Embryonic facial prominence (tissue), 1 donor: ENCODE measurements around the gene CYB5A.

Experiments
- DNase-seq: peaks from one replicate; pipeline ENCODE4 v3.0.0-alpha.2; 2016; ENCODE audit errors: extremely low spot score

Gene CYB5A

DNA sequence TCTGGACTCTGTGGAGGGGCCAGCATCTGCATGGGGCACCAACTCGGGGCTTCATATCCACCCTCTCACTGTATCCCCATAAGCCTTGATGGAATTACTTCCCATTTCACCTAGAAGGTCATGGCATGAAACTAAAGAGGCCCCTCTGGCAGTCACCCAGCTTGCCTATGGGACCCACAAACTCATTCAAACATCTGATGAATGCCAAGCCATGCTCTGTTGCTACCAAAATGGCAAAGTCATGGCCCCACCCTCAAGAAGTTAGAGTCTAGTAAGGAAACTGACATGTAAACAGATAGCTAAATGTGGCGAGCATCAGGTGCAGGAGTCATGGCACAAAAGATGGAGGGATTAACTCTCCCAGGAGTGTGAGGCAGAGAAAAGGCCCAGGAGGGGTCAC, 14.5 kb downstream of the CYB5A start:
- DNase-seq, result no peak

DNA sequence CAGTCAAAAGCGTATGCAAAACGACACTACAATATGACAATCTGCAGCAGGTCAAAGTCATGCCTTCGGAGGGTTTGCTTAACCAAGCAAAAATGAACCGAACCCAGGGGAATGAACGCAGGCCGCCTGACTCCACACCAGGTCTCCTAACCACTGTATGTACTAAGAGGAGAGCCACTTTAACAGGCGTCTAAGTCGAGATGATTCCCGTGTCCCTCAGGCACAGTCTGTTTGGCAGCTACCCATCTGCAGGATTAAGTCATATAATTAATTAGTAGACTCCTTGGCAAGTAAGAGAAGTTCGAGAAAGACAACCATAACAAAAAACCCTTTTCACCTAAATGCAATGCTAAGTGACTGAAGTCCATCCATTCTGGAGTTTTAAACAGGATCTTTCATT, 15.2 kb downstream of the CYB5A start:
- no peak for DNase-seq

DNA sequence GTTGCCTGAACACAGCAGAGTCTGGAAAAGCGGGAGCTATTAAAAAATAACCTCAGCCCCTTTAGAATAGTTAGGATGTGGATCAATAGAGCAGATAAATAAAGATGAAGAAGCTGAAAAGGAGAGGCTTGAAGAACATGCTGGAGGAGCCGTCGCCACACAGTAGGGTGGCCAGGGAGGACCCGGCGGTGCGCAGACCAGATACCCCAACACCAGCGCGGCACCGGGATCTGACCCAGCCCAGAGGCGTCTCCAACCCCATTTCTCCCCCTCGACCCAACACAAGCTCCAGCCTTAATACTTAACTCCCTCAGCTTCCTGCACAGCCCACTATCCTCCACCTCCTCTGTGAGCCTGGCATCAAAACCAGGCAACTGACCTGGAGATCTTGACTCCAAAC, 16.0 kb downstream of the CYB5A start:
- no peak for DNase-seq

DNA sequence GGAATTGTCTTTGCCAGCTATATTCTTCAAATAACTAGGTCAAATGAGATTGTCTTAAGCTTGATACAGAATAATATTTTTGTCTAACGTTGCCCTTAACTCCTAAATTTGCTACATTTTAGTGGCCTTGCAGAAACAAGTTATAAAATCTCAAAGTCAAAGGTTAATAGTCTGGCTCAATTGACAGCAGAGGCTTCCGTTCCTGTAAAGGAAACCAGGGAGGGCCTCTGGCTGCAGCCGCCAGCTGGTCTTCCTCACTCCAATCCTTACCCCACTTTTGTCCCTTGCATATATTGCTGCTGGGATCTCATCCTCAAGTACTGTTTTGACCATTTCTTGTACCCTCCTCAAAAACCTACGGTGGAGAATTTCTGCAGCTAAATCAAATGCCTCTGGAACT, 17.1 kb downstream of the CYB5A start:
- no peak for DNase-seq

DNA sequence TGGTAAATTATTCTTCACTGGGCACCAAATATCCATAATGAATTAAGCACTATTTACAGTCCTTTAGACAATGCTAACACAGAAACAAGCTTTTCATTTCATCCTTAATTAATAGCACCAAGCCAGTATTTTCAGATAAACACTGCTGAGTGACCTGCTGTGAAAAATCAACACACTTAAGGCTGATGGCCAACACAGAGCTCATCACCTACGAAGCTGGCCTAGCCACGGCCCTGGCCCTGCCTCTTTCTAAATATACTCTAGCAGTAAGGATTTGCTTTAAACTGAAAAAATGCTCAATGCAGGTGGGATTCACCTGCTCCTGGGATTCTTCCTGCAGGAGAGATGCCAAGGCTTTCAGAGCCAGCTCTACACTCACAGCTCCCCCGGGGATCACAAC, 18.4 kb downstream of the CYB5A start:
- DNase-seq, result no peak

DNA sequence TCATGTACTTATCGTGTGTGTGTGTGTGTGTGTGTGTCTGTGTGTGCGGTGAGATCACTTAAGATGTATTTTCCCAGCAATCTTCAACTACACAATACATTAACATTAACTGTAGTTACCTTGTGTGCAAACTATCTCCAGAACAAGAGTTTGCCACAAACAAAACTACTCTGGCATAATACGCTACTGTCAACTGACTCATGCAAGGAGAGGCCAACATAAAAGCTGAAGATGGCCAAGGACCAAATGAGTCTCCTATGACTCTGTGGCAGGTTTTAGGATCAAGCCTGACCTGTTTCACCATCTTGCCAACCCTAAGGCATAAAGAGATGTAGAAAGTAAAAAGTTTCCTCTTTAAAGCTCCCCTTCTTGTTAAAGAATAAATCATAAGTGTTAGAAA, 20.1 kb downstream of the CYB5A start:
- no peak for DNase-seq

DNA sequence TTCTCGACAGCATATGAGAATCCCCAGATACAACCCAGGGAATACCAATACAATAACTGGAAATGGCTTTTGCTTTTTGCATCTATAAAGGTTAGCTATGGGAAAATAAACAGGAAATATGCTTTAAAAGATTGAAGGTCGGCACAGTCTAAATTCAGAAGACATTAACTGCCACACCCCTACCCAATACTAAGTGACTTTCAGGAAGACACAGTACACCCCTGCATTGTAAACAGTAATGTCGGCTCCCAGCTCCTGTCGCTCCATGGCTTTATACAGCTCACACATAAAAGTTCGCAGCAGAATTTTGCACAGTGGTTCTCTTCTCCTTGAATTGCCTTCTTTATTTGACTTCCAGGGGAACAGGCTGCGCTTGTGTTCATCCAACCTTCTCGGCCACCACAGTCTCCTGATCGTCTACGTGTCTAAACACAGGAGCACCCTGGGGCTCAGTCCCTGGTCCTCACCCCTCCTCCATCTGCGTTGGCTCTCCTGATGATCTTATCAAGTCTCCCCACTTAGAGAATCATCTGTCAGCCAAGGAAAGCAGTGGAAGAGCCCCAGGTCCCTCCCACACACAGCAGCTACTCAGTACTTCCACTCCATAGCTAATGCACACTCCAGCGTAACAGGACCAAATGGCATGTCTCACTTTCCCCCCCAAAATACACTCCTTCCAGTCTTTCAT, 22.7 kb downstream of the CYB5A start:
- DNase-seq, result no peak

DNA sequence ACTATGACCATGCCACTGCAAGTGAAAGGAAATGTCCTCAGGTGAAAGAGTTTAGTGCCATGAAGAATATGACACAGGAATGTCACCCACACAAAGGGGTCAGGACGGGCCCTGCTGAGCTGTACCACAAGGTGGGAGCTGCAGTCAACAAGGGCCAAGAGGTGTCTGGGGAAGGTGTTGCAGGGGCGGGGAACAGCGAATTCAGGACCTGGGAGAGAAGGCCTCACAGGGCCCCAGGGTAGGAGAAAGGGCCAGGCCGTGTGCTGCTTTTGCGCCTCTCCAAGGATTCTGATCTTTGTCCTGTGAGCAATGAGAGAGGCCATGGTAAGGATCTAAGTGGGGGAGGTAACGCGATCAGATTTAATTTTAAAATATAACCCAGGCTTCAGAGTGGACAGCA, 23.6 kb downstream of the CYB5A start:
- no peak for DNase-seq

DNA sequence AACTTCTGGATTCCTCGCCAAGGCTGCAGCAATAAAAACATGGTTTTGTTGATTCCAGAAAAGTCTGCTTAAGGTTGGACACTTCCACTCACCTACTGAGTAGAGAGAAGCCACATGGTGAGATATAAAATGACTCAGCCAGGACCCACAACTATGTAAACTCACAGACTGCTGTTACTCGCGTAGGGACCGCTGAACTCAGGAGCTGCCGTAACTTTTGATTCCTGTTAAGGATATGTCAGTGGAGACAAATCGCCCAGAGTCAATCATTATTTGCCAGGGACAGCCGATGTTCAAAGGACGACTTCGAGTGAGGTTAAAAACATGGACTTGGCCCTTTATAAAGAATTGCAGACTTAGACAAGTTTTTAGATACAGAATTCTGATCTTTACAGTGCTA, 25.6 kb downstream of the CYB5A start:
- no peak for DNase-seq

DNA sequence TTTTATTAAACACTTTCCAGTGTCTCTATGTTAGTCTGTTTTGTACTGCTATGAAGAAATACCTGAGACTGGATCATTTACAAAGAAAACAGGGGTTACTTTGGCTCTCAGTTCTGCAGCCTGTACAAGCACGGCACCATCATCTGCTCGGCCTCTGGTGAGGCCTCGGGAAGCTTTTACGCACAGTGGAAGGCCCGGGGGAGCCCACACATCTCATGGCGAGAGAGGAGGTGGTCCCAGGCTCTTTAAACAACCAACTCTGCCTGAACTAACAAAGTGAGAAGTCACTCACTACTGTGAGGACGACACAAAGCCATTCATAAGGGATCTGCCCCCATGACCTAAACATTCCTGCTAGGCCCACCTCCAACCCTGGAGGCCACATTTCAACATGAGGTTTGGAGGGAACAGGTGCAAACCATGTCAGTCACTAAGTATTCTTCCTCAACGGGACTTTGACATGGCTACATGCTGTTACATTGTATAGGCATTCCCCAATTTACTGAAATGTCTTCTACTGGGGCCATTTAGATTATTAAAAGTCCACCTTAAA, 26.1 kb downstream of the CYB5A start:
- no peak for DNase-seq

DNA sequence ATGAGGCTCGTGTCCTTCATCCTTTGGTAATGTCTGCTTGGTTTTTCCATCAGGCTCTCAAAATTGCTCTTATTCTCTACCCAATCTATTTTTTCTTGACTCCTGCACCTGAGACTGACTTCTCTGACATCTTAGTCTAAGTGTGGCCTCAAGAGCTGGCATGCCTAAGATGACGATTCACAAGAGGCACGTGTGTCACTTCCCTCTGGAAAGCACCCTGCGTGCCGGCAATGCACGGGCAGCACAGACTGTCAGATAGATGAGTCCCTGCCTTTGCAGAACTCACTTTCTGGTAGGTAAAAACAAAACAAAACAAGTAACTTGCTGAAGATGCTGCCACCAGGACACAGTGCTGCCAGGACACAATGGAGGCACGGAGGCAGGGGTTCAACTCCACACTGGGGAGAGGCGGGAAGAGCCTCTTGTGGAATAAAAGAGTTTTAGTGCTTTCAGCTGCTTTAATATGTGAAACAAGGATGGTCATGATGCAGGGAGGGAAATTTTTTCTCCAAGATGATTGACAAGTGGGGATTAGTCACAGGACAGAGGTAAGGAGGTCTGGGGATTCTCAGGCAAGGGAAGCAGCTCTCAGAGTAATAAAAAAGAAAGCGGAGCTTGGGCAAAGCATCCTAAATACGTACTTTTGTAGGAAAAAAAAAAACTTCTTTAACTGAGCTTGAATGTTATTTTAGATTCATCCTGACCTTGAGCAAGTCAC, 27.3 kb downstream of the CYB5A start:
- DNase-seq, result no peak

DNA sequence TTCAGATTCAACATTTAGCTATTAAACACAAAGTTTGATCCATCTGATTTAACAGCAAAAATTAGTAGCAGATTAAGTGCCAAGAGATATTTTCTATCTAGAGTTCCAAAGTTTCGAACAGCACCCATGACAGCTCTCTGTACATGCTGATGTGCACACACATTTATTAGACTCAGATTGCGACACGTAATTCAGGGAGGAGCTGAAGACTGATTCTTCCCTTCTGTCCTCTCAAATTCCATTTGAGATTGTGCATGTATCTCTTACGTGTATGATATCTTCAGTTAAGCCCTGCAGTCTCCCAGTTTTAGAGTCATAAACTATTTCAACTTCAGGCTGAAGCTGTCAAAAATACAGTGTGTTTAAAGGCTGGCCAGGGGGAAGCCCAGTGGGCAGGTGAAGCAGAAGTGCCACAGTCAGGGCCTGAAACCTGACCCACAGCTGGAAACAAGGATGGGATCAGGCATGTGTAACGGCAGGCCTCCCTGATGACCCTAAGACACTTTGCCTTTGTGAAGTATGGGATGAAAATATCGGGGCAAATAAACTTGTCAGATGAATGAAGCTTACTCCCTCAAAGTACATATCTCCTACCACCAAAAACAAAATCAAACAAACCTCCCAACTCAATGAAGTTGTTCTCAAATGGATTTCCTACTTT, 30.6 kb downstream of the CYB5A start:
- no peak for DNase-seq

DNA sequence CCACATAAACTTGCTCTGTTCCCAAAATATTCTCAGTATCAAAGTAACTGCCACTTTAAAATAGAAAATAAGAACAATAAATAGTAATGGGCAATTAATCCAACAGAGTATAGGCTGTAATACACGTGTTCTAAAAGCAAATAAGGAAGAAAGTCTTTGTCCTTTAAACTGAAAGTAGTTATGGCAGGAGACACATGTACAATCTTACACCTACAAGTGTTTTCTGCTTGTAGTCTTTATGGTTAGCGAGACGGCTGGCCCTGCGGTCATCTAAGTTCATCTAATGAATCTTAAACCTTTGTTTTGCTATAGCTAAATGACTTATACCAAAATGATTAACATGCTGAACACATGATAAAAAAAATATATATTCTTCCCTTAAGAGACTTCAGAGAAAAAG, 32.4 kb downstream of the CYB5A start:
- no peak for DNase-seq

DNA sequence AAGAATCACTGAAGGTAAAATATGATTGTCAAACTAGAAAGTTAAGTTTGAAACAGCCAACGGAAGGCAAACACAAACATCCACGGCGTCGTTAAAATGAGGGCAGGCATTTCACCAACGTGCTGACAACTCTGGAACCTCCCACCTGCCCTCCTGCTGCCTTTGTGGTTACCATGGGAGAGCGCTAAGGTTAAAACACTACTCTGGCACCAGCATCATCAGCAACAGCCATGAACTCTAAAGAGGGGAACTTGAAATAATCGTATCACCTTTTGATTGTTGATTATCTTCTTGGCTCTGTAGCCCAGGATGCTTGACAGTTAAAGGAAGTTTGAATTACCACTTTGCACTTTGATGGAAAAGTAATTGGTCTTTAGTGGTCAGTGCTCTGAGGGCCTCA, 34.7 kb downstream of the CYB5A start:
- no peak for DNase-seq

DNA sequence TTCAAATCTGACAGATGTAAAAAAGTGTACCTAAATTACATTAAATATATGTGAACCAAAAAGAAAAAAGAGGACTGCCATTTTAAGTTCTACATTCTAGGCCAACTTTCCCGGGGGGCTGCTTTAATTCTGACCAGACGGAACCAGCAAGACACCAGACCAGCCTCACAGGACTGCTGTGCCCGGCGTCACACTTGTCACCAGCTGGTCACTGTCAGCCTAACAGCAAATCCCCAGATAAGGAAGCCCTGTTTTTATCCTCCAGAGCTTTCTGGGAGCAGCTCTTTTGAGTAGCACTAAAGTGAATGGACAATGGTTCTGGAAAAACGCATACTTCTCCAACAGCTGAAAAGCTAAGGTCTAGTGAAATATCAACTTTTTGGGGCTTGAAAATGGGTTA, 35.6 kb downstream of the CYB5A start:
- no peak for DNase-seq

DNA sequence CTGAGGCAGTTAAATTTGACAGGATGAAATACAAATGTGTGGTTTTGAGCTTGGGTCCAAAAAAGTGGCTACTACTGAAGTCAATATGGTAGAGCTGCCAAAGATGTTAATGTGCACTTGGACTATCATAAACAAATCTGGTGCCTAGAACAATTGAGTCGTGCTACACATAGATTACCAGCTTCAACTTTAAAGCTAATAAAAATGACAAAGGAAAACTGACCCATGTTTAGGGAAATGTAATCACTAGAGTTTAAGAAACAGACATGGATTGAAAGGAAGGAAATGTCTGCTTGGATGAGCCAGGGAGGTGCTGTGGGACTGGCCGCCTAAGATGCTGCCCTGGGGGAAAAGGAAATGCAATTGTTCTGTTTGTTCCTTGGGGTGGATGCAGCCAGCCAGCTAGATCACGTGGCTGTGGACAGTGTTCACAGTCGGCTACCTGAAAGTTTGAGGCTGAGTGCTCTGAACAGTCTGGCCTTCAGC, 36.6 kb downstream of the CYB5A start:
- no peak for DNase-seq

DNA sequence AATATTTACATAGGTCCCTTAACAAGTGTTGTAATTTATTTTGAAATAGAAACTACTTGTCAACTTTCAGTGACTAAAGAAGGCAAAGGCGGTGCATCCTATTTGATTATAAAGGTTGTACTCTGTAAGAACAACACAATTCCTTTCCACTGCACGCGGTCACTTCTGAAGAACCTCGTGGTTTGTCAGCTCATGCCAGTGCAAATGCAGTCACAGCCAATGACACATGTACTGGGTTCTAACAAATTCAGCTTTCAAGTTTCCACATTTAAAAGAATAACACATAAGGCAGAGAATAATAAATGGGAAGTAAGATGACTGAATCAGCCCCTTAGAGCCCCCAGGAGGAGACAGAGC, 39.7 kb downstream of the CYB5A start:
- DNase-seq, result no peak

DNA sequence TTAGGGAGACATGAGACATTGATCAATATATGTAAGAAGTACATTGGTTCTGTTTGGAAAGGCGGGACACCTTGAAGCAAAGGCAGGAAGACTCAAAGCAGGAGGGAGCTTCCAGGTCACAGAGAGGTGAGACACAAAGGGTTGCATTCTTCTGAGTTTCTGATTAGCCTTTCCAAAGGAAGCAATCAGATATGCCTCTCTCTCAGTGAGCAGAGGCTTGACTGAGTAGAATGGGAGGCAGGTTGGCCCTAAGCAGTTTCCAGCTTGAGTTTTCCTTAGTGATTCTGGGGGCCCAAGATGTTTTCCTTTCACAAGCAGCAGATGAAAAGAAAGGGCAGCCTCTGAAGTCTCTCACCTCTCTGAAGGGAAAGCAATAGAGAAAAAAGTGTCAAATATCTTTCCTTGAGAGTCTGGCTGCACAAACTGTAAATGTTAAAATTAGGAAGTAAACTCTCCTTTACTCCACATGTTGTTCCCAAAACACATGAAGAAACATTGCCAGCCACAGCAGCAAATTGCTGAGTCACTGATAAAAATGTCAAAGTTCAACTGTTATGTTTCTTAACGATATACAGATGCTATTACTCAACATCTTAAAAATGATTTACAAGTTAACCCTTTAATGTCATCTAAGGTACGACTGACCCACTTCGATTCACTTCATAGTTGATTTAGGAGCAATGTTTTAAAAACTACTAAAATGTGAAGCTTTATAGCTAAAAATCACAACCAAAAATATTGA, 40.3 kb downstream of the CYB5A start:
- DNase-seq, result peak; percentile 20

DNA sequence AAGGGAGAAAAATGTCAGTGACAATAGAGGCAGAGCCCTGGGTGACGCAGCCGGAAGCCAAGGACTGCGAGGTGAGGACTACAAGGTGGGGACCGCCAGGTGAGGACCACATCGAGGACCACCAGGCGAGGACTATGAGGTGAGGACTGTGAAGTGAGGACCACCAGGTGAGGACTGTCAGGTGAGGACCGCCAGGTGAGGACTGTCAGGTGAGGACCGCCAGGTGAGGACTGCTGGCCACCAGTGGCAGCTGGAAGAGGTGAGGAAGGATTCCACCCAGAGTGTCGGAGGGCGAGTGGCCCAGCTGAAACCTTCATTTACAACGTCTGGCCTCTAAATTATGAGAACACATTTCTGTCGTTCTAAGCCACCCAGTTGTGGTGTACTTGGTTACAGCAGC, 41.6 kb downstream of the CYB5A start:
- no peak for DNase-seq

DNA sequence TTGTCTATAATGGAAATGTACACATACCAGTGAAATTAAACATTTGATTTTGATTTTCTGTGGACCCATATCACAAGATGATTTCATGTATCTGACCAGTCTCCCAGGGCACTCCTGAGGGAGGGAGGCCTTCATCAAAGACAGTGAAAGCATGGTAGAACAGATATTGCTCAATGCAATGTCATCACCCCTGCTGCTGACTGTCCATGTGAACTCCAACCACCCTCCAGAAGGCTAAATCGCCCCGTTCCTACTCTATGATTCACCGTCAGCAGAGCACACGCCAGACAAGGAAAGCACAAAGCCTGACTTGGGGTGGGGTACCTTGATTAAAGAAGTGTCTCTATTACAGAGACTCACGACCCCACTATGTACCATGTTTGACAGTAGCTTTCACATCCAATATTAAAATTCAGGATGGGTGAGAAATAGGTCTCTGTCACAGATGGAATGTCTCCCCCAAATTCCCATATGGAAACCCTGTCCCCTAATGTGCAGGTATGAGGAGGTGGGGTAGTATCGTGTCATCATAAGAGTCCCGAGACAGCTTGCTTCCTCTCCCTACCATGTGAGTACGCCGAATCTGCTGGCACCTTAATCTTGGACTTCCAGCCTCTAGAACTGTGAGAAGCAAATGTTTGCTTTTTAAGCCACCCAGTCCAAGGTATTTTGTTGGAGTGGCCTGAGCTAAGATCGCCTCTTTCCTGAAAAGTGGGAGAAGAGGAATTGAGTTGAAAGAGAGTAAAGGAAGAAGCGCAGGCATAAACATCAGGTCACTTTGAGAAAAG, 42.4 kb downstream of the CYB5A start:
- DNase-seq, result no peak

DNA sequence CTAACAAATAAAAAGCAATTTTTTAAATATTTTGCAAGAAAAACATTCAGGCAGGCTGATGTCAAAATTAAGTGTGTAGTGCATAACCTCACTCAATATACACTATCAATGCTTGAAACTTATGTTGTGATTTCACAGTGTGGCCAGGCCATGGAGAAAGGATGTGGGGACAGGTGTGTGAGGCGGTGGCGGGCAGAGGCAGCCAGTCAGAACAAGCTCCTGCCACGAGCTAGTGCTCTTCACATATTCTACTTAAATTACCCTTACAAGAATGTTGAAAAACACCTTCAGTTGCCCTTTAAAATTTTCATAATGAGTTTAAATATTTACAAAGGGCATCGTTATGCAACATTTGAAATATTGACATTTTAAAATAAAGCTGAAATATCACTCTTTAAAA, 43.2 kb downstream of the CYB5A start:
- no peak for DNase-seq
